Neural cell (in vitro differentiated cells): Measurements from ENCODE around the gene ANKS1A. TPM values are rescaled to one million over a fixed set of nuclear protein-coding genes. Genes with fewer than 3 reads are reported as not detected.

ENCODE experiments used
- H2AFZ ChIP-seq: fragments of 200-600, 300-800 bp; sonication (generic), shearing (Covaris generic); 2 replicates; pipeline ENCODE4 v1.6.0; 2014; ENCODE audit warnings: low read depth, mild to moderate bottlenecking, antibody characterized with exemption, low read length, moderate library complexity
- H3F3A ChIP-seq: fragments of 200-600 bp; shearing (Covaris generic); 2 replicates; pipeline ENCODE4 v1.6.1; 2016; ENCODE audit warnings: mild to moderate bottlenecking, moderate library complexity, mixed read lengths, antibody characterized with exemption, low read length; ENCODE audit not compliant: insufficient read depth, poor library complexity, severe bottlenecking
- H3K27ac ChIP-seq: fragments of 200-600, 300-800 bp; sonication (generic), shearing (Covaris generic); 2 replicates; pipeline ENCODE4 v1.5.1; 2014; ENCODE audit warnings: mild to moderate bottlenecking, low read length, moderate library complexity
- H3K27me3 ChIP-seq: fragments of 300-800, 200-600 bp; sonication (generic), shearing (Covaris generic); 2 replicates; pipeline ENCODE4 v1.6.0; 2014; ENCODE audit warnings: mild to moderate bottlenecking, low read depth, low read length, moderate library complexity; ENCODE audit not compliant: insufficient read depth
- H3K36me3 ChIP-seq: fragments of 300-800, 200-600 bp; sonication (generic), shearing (Covaris generic); 2 replicates; pipeline ENCODE4 v1.5.1; 2014; ENCODE audit warnings: mild to moderate bottlenecking, antibody characterized with exemption, low read length, moderate library complexity; ENCODE audit not compliant: insufficient read depth
- H3K4me2 ChIP-seq: fragments of 300-800, 200-600 bp; sonication (generic), shearing (Covaris generic); 2 replicates; pipeline ENCODE4 v1.6.0; 2014; ENCODE audit warnings: mild to moderate bottlenecking, low read length
- H3K4me3 ChIP-seq: fragments of 300-800, 200-600 bp; sonication (generic), shearing (Covaris generic); 2 replicates; pipeline ENCODE4 v1.5.1; 2014; ENCODE audit warnings: mild to moderate bottlenecking, low read length, moderate library complexity
- H3K79me2 ChIP-seq: fragments of 200-600 bp; shearing (Covaris generic); replicated peaks from 2 replicates; pipeline ENCODE4 v1.6.0; 2014; ENCODE audit warnings: mild to moderate bottlenecking, low read length, moderate library complexity; ENCODE audit not compliant: insufficient read depth
- H3K9ac ChIP-seq: fragments of 300-800, 200-600 bp; sonication (generic), shearing (Covaris generic); 2 replicates; pipeline ENCODE4 v1.6.1; 2016; ENCODE audit warnings: mild to moderate bottlenecking, low read length, mixed read lengths
- H3K9me2 ChIP-seq: fragments of 200-600 bp; shearing (Covaris generic); 2 replicates; pipeline ENCODE4 v1.6.1; 2016; ENCODE audit warnings: mild to moderate bottlenecking, low read length, mixed read lengths; ENCODE audit not compliant: insufficient read depth
- H3K9me3 ChIP-seq: fragments of 200-600, 300-800 bp; sonication (generic), shearing (Covaris generic); 2 replicates; pipeline ENCODE4 v1.6.1; 2016; ENCODE audit warnings: mild to moderate bottlenecking, mixed run types, low read length, moderate library complexity, mixed read lengths
- H4K20me1 ChIP-seq: fragments of 200-600 bp; shearing (Covaris generic); 2 replicates; pipeline ENCODE4 v1.6.1; 2016; ENCODE audit warnings: mild to moderate bottlenecking, mixed run types; ENCODE audit not compliant: insufficient read depth
- CTCF ChIP-seq: fragments of 450-650 bp; IDR thresholded peaks from 2 replicates; pipeline ENCODE4 v1.5.1; 2014; ENCODE audit warnings: antibody characterized with exemption, mild to moderate bottlenecking, moderate library complexity; ENCODE audit not compliant: poor library complexity, severe bottlenecking
- EP300 ChIP-seq: fragments of 450-650 bp; conservative IDR thresholded peaks from 2 replicates; pipeline ENCODE4 v1.6.1; 2014; ENCODE audit warnings: antibody characterized with exemption, mild to moderate bottlenecking, moderate library complexity; ENCODE audit not compliant: poor library complexity, severe bottlenecking
- EZH2 ChIP-seq: fragments of 200-600, 300-800 bp; shearing (Covaris generic), sonication (generic); IDR thresholded peaks from 2 replicates; pipeline ENCODE4 v1.6.1; 2014; ENCODE audit warnings: antibody characterized with exemption, low read length, borderline replicate concordance, mild to moderate bottlenecking; ENCODE audit not compliant: insufficient read depth, poor library complexity, severe bottlenecking
- MXI1 ChIP-seq: fragments of 450-650 bp; conservative IDR thresholded peaks from 2 replicates; pipeline ENCODE4 v1.6.1; 2014; ENCODE audit warnings: antibody characterized with exemption, mild to moderate bottlenecking; ENCODE audit not compliant: poor library complexity, severe bottlenecking
- POLR2AphosphoS5 ChIP-seq: IDR thresholded peaks from 2 replicates; pipeline ENCODE4 v1.6.1; 2012
- RAD21 ChIP-seq: fragments of 450-650 bp; conservative IDR thresholded peaks from 2 replicates; pipeline ENCODE4 v1.6.1; 2014; ENCODE audit warnings: antibody characterized with exemption, mild to moderate bottlenecking, moderate library complexity
- REST ChIP-seq: IDR thresholded peaks from 2 replicates; pipeline ENCODE4 v1.6.1; 2012; ENCODE audit warnings: borderline replicate concordance
- SMC3 ChIP-seq: fragments of 450-650 bp; conservative IDR thresholded peaks from 2 replicates; pipeline ENCODE4 v1.6.1; 2014; ENCODE audit warnings: antibody characterized with exemption, mild to moderate bottlenecking, moderate library complexity; ENCODE audit not compliant: poor library complexity
- TAF1 ChIP-seq: IDR thresholded peaks from 2 replicates; pipeline ENCODE4 v1.6.1; 2012; ENCODE audit warnings: low read depth
- polyA plus RNA-seq: library from polyadenylated mRNA; depleted of rRNA; stranded (reverse); fragments of >200 nt; gene quantifications from 2 replicates; pipeline ENCODE4 v1.2.3, GENCODE V29; 2014

Gene ANKS1A
- polyA plus RNA-seq, 1 donor from 2014 or later, result 22.6 TPM

GRCh38 chr6:35082046-35082732 lies 193.1 kb downstream of the ANKS1A start:
- Histone ChIP-seq H3K4me3 (no peak overlapping the region), H3K27ac (no peak overlapping the region), H3F3A (no peaks in the 10 kb centered on the region), H3K9me2 (no peaks in the 10 kb centered on the region), H3K79me2 (no peaks in the 10 kb centered on the region), H4K20me1 (no peaks in the 10 kb centered on the region), H3K9me3 (no peaks in the 10 kb centered on the region), H2AFZ (no peak overlapping the region), H3K9ac (no peak overlapping the region), H3K27me3 (no peaks in the 10 kb centered on the region), H3K4me2 (no peak overlapping the region), H3K36me3 (no peaks in the 10 kb centered on the region)
- TF ChIP-seq EP300 (no peak), POLR2AphosphoS5 (no peak), SMC3 (no peak), EZH2 (no peak), CTCF (no peak), TAF1 (no peak), RAD21 (no peak), MXI1 (no peak), REST (no peak)

- H3F3A ChIP-seq, result no peaks in the 10 kb centered on the region
- H3K4me3 ChIP-seq, result no peak overlapping the region
- no peaks in the 10 kb centered on the region for H3K9me2 ChIP-seq
- no peak overlapping the region for H3K4me2 ChIP-seq
- H3K9me3 ChIP-seq, result no peaks in the 10 kb centered on the region
- H3K27ac ChIP-seq, result no peak overlapping the region
- no peak overlapping the region for H2AFZ ChIP-seq
- no peaks in the 10 kb centered on the region for H3K79me2 ChIP-seq
- no peaks in the 10 kb centered on the region for H3K36me3 ChIP-seq
- H4K20me1 ChIP-seq, result no peaks in the 10 kb centered on the region
- TF ChIP-seq EZH2 (no peak), EP300 (no peak), MXI1 (no peak), RAD21 (no peak), REST (no peak), CTCF (no peak), SMC3 (no peak), TAF1 (no peak), POLR2AphosphoS5 (no peak)
- no peaks in the 10 kb centered on the region for H3K27me3 ChIP-seq
- no peak overlapping the region for H3K9ac ChIP-seq
Observed at GRCh38 chr6:35082733-35083403, 193.8 kb downstream of the ANKS1A start.
